K562 (cell line): Measurements from ENCODE around the gene PHYHD1.
A peak's percentile ranks its signal among the peaks of the same experiment; 100 is the strongest.

Experiments used
- EP300 ChIP-seq: IDR thresholded peaks from 2 replicates; pipeline ENCODE4 v1.6.1; 2012; ENCODE audit warnings: low read length, improper control_type of control experiment
- MAZ ChIP-seq, 2 experiments: fragments of 450-650 bp in 1 of 2; sonication (generic) in 1 of 2; formaldehyde crosslinking; IDR thresholded peaks in 1 of 2; conservative IDR thresholded peaks in 1 of 2; 2 replicates each; pipeline versions ENCODE4 v1.4.0 to v1.5.0; 2020; ENCODE audit warnings: mild to moderate bottlenecking in 1 of 2, missing genetic modification reagents in 1 of 2
- MEF2D ChIP-seq: conservative IDR thresholded peaks from 2 replicates; pipeline ENCODE4 v1.6.1; 2016; ENCODE audit warnings: low read depth, missing genetic modification characterization, missing compliant biosample characterization
- NR2C2 ChIP-seq, 2 experiments: fragments of 200-800 bp in 1 of 2; sonication (Bioruptor generic) in 1 of 2; sonication (generic) in 1 of 2; formaldehyde crosslinking in 1 of 2; IDR thresholded peaks; 2 replicates each; pipeline versions ENCODE4 v1.6.1 to v1.8.0; 2016 to 2022; ENCODE audit warnings: mild to moderate bottlenecking in 1 of 2, missing compliant biosample characterization in 1 of 2, missing genetic modification characterization in 1 of 2, missing genetic modification reagents in 1 of 2
- POLR2A ChIP-seq: fragments of 450-650 bp; conservative IDR thresholded peaks from 2 replicates; pipeline ENCODE4 v1.6.1; 2016
- SPI1 ChIP-seq: IDR thresholded peaks from 2 replicates; pipeline ENCODE4 v1.6.1; 2011; ENCODE audit warnings: low read depth, low read length, control low read depth, borderline replicate concordance
- TCF7L2 ChIP-seq: fragments of 150-350 bp; IDR thresholded peaks from 2 replicates; pipeline ENCODE4 v1.6.1; 2016; ENCODE audit warnings: low read depth, mild to moderate bottlenecking, low read length, moderate library complexity
- ZNF384 ChIP-seq: IDR thresholded peaks from 2 replicates; pipeline ENCODE4 v1.6.1; 2012; ENCODE audit warnings: low read depth, low read length, improper control_type of control experiment
- TF ChIP-seq, protein P1 (sequence below), 3 experiments: IDR thresholded peaks in 2 of 3; conservative IDR thresholded peaks in 1 of 3; 2 replicates each; pipeline ENCODE4 v1.5.1; 2011 to 2012; ENCODE audit warnings: low read length in 3 of 3, mild to moderate bottlenecking in 3 of 3, control low read depth in 2 of 3, improper control_type of control experiment in 1 of 3, inconsistent platforms in 1 of 3, low read depth in 1 of 3, mixed read lengths in 1 of 3, moderate library complexity in 1 of 3; ENCODE audit not compliant: insufficient read depth in 2 of 3
- TF ChIP-seq, protein P2 (sequence below): fragments of 200-600 bp; sonication (generic); IDR thresholded peaks from one replicate; pipeline ENCODE4 v1.6.1; 2012; ENCODE audit warnings: mild to moderate bottlenecking, low read depth, low read length, inconsistent platforms

DNA sequence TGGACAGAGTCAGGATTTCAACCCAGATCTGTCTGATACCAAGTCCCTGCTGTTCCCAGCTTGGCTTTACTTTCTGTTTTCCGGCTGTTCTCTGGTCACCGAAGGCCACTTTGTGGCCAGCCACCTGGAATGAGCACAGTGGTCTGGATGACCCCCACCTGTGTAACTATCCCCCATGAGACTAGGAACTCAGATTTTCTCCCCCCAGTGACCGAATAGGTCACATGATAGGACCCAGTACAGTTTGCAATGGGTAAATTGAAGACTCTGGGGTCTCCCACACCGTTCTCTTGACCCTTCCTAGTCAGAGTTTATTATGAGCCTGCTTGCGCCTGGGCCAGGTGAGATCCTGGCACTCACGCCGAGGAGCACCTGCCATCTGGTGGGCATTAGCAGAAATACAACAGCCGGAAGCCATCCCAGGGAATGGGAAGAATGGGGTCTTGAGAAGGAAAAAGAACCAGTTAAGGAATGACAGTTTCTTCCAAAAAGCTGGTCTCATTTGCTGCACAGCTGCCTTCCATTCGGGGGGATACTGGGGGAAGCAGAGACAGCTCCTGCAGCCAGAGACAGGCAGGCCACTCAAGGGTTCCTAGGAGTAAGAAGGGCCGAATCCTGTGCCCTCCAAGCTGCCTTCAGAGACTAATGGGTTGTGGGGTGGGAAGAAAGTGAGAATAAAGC lies 7.1 kb downstream of the PHYHD1 start:
- TF ChIP-seq SPI1 (no peak), EP300 (no peak), POLR2A (no peak), TCF7L2 (no peak), ZNF384 (no peak), NR2C2 (CRISPR knock-in tag; IDR thresholded peaks at IDR 0.05) (no peak), NR2C2 (tag; IDR thresholded peaks at IDR 0.05) (no peak), MEF2D (tag) (no peak), MAZ (CRISPR knock-in tag; conservative IDR thresholded peaks at IDR 0.05 in 1 of 2, IDR thresholded peaks at IDR 0.05 in 1 of 2) (no peak)
- TF ChIP-seq, protein P1, sequence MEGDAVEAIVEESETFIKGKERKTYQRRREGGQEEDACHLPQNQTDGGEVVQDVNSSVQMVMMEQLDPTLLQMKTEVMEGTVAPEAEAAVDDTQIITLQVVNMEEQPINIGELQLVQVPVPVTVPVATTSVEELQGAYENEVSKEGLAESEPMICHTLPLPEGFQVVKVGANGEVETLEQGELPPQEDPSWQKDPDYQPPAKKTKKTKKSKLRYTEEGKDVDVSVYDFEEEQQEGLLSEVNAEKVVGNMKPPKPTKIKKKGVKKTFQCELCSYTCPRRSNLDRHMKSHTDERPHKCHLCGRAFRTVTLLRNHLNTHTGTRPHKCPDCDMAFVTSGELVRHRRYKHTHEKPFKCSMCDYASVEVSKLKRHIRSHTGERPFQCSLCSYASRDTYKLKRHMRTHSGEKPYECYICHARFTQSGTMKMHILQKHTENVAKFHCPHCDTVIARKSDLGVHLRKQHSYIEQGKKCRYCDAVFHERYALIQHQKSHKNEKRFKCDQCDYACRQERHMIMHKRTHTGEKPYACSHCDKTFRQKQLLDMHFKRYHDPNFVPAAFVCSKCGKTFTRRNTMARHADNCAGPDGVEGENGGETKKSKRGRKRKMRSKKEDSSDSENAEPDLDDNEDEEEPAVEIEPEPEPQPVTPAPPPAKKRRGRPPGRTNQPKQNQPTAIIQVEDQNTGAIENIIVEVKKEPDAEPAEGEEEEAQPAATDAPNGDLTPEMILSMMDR (IDR thresholded peaks at IDR 0.05 in 2 of 3, conservative IDR thresholded peaks at IDR 0.05 in 1 of 3; ENCODE audit: insufficient read depth in 2 of 3, low read depth in 1 of 3, low read length in 3 of 3): peak; percentile 91 to 93 (median 92)
- TF ChIP-seq, protein P2, sequence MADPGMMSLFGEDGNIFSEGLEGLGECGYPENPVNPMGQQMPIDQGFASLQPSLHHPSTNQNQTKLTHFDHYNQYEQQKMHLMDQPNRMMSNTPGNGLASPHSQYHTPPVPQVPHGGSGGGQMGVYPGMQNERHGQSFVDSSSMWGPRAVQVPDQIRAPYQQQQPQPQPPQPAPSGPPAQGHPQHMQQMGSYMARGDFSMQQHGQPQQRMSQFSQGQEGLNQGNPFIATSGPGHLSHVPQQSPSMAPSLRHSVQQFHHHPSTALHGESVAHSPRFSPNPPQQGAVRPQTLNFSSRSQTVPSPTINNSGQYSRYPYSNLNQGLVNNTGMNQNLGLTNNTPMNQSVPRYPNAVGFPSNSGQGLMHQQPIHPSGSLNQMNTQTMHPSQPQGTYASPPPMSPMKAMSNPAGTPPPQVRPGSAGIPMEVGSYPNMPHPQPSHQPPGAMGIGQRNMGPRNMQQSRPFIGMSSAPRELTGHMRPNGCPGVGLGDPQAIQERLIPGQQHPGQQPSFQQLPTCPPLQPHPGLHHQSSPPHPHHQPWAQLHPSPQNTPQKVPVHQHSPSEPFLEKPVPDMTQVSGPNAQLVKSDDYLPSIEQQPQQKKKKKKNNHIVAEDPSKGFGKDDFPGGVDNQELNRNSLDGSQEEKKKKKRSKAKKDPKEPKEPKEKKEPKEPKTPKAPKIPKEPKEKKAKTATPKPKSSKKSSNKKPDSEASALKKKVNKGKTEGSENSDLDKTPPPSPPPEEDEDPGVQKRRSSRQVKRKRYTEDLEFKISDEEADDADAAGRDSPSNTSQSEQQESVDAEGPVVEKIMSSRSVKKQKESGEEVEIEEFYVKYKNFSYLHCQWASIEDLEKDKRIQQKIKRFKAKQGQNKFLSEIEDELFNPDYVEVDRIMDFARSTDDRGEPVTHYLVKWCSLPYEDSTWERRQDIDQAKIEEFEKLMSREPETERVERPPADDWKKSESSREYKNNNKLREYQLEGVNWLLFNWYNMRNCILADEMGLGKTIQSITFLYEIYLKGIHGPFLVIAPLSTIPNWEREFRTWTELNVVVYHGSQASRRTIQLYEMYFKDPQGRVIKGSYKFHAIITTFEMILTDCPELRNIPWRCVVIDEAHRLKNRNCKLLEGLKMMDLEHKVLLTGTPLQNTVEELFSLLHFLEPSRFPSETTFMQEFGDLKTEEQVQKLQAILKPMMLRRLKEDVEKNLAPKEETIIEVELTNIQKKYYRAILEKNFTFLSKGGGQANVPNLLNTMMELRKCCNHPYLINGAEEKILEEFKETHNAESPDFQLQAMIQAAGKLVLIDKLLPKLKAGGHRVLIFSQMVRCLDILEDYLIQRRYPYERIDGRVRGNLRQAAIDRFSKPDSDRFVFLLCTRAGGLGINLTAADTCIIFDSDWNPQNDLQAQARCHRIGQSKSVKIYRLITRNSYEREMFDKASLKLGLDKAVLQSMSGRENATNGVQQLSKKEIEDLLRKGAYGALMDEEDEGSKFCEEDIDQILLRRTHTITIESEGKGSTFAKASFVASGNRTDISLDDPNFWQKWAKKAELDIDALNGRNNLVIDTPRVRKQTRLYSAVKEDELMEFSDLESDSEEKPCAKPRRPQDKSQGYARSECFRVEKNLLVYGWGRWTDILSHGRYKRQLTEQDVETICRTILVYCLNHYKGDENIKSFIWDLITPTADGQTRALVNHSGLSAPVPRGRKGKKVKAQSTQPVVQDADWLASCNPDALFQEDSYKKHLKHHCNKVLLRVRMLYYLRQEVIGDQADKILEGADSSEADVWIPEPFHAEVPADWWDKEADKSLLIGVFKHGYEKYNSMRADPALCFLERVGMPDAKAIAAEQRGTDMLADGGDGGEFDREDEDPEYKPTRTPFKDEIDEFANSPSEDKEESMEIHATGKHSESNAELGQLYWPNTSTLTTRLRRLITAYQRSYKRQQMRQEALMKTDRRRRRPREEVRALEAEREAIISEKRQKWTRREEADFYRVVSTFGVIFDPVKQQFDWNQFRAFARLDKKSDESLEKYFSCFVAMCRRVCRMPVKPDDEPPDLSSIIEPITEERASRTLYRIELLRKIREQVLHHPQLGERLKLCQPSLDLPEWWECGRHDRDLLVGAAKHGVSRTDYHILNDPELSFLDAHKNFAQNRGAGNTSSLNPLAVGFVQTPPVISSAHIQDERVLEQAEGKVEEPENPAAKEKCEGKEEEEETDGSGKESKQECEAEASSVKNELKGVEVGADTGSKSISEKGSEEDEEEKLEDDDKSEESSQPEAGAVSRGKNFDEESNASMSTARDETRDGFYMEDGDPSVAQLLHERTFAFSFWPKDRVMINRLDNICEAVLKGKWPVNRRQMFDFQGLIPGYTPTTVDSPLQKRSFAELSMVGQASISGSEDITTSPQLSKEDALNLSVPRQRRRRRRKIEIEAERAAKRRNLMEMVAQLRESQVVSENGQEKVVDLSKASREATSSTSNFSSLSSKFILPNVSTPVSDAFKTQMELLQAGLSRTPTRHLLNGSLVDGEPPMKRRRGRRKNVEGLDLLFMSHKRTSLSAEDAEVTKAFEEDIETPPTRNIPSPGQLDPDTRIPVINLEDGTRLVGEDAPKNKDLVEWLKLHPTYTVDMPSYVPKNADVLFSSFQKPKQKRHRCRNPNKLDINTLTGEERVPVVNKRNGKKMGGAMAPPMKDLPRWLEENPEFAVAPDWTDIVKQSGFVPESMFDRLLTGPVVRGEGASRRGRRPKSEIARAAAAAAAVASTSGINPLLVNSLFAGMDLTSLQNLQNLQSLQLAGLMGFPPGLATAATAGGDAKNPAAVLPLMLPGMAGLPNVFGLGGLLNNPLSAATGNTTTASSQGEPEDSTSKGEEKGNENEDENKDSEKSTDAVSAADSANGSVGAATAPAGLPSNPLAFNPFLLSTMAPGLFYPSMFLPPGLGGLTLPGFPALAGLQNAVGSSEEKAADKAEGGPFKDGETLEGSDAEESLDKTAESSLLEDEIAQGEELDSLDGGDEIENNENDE: no peak
